ENCODE data around the gene SPOCK1. TPM values are rescaled to one million over a fixed set of nuclear protein-coding genes. Genes with fewer than 3 reads are reported as not detected.

The SPOCK1 gene
- total and polyA plus RNA-seq, 3 donors from 2014 or later = 63.8 to 111 (median 101) TPM

GRCh38 chr5:137188566-137188965, 310.6 kb downstream of the SPOCK1 start:
- Histone ChIP-seq H3K36me3 (ENCODE audit: low read depth, missing control alignments) (no peaks in the 10 kb centered on the region), H3K9me3 (no peaks in the 10 kb centered on the region), H3K4me1 (peaks cover 14% of the 10 kb centered on the region), H3K4me3 (no peak overlapping the region), H3K27ac (no peak overlapping the region), H3K27me3 (no peaks in the 10 kb centered on the region)
- intact Hi-C loops (cut with DNase I; ENCODE audit: low total_unique reads) = no loop called here
- DNase-seq = no peak
- 66 to 75% methylated on average over 5 of the region's 5 CpGs for WGBS, 2 donors
- no peak for TF ChIP-seq CTCF (IDR thresholded peaks at IDR 0.05)
- TF ChIP-seq POLR2A (IDR thresholded peaks at IDR 0.05) = no peak

DNA sequence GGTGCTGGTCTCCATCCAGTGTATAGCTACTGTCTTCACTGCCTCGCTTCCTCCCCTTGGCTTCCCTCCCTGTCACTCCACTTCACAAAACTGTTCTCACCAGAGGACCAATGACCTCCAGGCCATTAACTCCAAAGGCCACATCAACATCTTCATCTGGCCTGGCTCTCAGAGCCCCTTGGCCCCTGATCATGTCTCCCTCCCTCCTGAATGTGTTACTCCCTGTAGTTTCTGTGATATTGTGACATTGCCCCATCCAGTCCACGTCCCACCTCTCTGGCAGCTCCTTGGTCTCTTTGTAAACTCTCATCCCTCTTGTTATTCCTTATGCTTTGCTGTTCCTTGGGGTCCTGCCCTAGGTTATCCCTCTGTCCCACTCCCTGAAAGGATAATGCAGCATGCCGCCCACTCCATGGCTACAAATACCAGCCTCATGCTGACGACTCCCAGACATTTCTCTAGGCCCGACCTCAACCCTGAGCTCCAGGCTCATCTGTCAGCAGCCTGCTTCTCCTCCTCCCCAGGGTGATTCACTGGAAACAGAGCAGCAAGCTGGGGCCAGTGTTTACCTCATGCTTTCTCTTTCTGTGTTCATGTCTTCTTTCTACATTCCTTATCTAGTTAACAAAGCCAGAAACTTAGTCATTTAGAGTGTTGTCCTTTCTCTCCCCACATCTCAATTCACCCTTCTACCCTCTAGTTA, 312.2 kb downstream of the SPOCK1 start:
- H3K36me3 ChIP-seq (ENCODE audit: low read depth, missing control alignments) = no peaks in the 10 kb centered on the region
- no peak for DNase-seq
- no peak overlapping the region for H3K4me3 ChIP-seq
- no peaks in the 10 kb centered on the region for H3K27me3 ChIP-seq
- WGBS, 2 donors = 72 to 79% methylated on average over 5 of the region's 5 CpGs
- peak overlapping the region in 1 of 2 donors; percentile 7 for H3K27ac ChIP-seq
- intact Hi-C loops (cut with DNase I; ENCODE audit: low total_unique reads) = no loop called here
- TF ChIP-seq POLR2A (IDR thresholded peaks at IDR 0.05) (no peak), CTCF (IDR thresholded peaks at IDR 0.05) (no peak)
- H3K4me1 ChIP-seq = peaks cover 6% of the 10 kb centered on the region
- no peaks in the 10 kb centered on the region for H3K9me3 ChIP-seq

DNA sequence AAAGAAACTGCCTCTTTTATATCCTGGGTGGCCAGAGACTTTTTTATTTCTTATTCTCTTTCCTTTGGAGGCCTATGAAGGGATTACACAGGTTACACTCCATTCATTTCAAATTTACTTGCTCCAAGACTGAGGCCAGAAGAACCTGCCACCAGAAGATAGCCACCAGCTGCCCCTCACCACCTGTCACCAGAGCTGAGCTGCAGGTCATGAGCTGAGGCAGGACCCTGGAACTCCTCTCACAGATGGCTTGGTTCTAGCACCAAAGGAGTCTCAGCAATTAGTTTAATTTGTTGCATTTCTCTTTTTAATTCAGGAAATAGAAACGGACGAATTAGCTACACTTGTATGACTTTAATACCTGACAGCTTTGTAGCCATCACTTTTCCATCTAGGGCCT, 313.9 kb downstream of the SPOCK1 start:
- intact Hi-C loops (cut with DNase I; ENCODE audit: low total_unique reads) = no loop called here
- Histone ChIP-seq H3K4me3 (no peak overlapping the region), H3K27me3 (no peaks in the 10 kb centered on the region), H3K36me3 (ENCODE audit: low read depth, missing control alignments) (no peaks in the 10 kb centered on the region), H3K9me3 (no peaks in the 10 kb centered on the region), H3K27ac (no peak overlapping the region), H3K4me1 (no peaks in the 10 kb centered on the region)
- no peak for TF ChIP-seq POLR2A (IDR thresholded peaks at IDR 0.05)
- no peak for TF ChIP-seq CTCF (IDR thresholded peaks at IDR 0.05)
- no peak for DNase-seq
- WGBS, 2 donors = 59 to 82% methylated on average over 2 of the region's 2 CpGs

DNA sequence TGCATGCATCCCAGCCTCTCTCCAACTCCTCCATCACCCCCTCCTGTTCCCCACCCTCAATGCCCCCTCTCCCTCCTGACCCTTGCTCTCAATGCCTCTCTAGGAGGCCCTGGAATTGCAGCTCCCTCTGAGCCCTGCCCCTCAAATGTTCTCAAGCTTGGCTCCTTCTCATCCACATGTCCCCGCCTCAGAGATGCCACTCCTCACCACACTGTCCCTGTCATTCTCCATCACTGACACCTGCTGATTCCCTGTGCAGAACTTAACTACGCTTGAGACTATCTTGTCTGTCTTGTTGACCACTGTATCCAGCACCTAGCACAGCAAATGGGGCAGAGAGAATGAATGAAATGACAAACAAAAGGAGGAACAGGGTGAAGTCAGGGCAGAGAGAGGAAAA, 314.4 kb downstream of the SPOCK1 start:
- H3K36me3 ChIP-seq (ENCODE audit: low read depth, missing control alignments) = no peaks in the 10 kb centered on the region
- 91 to 97% methylated on average over 2 of the region's 2 CpGs for WGBS, 2 donors

More for the DNA sequence above, 314.4 kb downstream of the SPOCK1 start:
- TF ChIP-seq CTCF (IDR thresholded peaks at IDR 0.05) = no peak
- TF ChIP-seq POLR2A (IDR thresholded peaks at IDR 0.05) = no peak
- intact Hi-C loops (cut with DNase I; ENCODE audit: low total_unique reads) = no loop called here
- Histone ChIP-seq H3K9me3 (no peaks in the 10 kb centered on the region), H3K4me1 (no peaks in the 10 kb centered on the region), H3K27ac (no peak overlapping the region), H3K4me3 (no peak overlapping the region), H3K27me3 (no peaks in the 10 kb centered on the region)
- DNase-seq = no peak
